Neural progenitor cell (in vitro differentiated cells): ENCODE results near the gene PQBP1.

ENCODE experiments used
- EZH2 ChIP-seq: fragments of 200-600 bp; sonication (generic); IDR thresholded peaks from 2 replicates; pipeline ENCODE4 v1.6.1; 2017; ENCODE audit warnings: antibody characterized with exemption, mild to moderate bottlenecking, moderate library complexity
- TF ChIP-seq, protein P1 (sequence below): fragments of 200-600 bp; sonication (generic); IDR thresholded peaks from 2 replicates; pipeline ENCODE4 v1.5.1; 2017; ENCODE audit warnings: antibody characterized with exemption, mild to moderate bottlenecking

DNA sequence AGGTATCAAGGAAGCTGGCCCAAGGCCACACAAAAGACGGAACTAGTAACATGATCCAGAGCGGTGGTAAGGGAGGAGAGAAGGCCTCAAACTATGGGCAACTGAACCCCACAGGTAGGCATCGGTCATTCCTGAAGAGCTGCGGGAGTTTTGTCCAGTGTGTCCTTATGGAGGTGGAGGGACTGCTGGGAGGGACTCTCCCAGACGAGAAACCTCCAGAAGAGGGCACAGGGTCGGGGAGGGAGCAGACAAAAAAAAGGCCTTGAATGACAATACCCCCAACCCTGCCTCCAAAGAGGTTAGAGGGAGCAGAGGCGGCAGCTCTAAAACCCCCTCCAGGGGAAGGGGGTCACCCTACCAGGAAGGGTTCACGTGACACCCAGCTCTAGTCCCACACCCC is 6.5 kb downstream of the PQBP1 start:
- TF ChIP-seq, protein P1, sequence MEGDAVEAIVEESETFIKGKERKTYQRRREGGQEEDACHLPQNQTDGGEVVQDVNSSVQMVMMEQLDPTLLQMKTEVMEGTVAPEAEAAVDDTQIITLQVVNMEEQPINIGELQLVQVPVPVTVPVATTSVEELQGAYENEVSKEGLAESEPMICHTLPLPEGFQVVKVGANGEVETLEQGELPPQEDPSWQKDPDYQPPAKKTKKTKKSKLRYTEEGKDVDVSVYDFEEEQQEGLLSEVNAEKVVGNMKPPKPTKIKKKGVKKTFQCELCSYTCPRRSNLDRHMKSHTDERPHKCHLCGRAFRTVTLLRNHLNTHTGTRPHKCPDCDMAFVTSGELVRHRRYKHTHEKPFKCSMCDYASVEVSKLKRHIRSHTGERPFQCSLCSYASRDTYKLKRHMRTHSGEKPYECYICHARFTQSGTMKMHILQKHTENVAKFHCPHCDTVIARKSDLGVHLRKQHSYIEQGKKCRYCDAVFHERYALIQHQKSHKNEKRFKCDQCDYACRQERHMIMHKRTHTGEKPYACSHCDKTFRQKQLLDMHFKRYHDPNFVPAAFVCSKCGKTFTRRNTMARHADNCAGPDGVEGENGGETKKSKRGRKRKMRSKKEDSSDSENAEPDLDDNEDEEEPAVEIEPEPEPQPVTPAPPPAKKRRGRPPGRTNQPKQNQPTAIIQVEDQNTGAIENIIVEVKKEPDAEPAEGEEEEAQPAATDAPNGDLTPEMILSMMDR: no peak
- TF ChIP-seq EZH2: no peak
